Right ventricle myocardium superior (tissue), 1 donor: ENCODE measurements around the gene LPP. TPM values are rescaled to one million over a fixed set of nuclear protein-coding genes. Genes with fewer than 3 reads are reported as not detected.

ENCODE experiments used
- ATAC-seq: fragments of 200-7000 bp; cut with Tn5 transposase; one replicate; pipeline ENCODE4 v1.9.1; 2020; ENCODE audit warnings: mild to moderate bottlenecking; ENCODE audit not compliant: poor library complexity
- DNase-seq: peaks from one replicate; pipeline ENCODE4 v3.0.0-alpha.2; 2020
- intact Hi-C: fragments of 100-400 bp; cut with DNase I; formaldehyde crosslinking; loops from one replicate; pipeline ENCODE4 v1.11.2; 2022
- total RNA-seq: library from RNA; stranded (reverse); fragmentation: NEBNext Ultra II Directional; extraction: Animal tissue kit (Norgen Biotek cat#: 25700); gene quantifications from one replicate; pipeline ENCODE4 v1.2.1, GENCODE V29; 2021
- donor health status: DM: no; HTN: yes; CAD: no; lungs with severe emphysema.

The LPP gene
- total RNA-seq, 1 donor from 2014 or later: 92.9 TPM

DNA sequence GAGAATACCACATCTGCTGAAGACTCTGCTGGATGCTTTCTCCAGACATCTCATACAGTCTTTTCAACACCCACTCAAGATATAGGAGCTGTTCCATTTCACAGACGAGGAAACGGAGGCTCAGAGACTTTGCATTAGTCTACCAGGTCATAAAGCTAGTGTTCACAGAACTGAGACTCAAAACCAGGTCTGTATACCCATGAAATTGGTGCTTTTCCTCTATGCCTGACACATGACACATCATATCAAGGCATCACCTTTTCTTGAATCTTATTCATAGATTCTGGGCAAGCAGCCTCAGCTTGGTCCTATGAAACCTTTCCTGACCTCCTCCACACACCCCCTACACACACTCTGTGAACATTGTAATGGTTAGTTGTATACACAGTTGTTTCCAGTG is 101.2 kb downstream of the LPP start:
- intact Hi-C loops: no loop called here
- DNase-seq (no peak), ATAC-seq (no peak)

DNA sequence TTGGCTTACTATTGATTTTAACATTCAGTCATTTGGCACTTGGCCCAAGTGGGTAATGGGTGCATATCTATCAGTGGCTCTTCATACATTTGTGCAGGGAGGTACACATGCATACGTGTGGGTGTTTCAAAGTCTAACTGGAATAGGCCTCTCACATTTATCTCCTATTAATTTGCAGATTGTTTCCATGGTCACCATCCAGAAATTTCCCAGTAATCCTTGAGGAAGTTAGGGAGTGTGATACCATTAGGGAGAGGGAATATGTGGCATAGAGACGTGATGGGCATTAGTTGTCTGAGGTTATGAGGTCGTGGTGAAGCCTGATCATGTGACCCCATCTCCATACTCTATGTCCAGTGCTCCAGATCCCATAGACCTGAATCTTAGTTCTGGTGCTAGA is 102.8 kb downstream of the LPP start:
- intact Hi-C loops: no loop called here
- DNase-seq (no peak), ATAC-seq (no peak)

DNA sequence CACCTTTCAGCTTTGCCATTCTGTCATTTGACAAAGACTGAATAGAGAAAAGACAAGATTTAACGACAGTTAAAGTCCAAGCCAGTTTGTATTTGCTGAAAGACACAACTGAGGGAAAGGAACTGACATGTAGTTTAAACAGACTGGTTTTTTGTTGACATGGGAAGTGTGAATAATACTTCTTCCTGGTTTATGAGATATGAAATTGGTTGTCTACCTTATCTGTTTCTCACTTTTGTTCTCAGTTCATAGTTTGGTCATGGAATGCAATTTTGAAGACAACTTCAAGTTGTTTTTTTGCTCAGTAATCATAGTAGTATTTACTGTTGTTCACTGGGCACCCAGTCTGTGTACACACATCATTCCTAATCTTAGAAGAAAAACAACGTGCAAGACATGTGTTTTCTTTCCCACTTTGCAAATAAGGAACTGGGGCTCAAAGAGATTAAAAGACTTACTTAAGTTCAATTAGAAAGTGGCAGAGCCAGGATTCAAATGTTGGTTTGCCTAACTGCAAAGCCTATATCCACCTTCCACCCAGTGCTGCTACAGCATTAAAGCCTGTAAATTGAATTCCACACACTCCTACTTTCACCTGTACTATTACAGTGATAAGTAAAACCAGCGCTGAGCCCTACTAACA is 103.5 kb downstream of the LPP start:
- intact Hi-C loops: no loop called here
- ATAC-seq: no peak
- DNase-seq: no peak

DNA sequence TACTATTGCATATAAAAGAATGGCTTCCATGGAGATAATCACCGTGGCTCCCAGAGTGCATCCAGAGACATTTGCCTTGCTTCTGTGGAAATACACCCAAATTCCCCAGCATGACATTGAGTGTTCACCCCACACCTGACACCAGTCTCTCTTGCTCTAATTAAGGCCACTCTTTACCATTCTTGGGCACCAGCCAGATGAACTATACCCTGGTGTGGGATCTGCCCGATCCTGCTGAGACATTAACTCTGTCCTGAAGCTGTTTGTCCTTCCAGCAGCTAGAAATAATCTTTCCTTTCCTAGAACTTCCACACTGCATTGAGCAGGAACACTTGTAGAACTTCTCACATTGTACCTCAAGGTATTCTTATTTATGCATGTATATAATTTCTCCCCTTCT is 105.2 kb downstream of the LPP start:
- intact Hi-C loops: no loop called here
- DNase-seq (no peak), ATAC-seq (no peak)

DNA sequence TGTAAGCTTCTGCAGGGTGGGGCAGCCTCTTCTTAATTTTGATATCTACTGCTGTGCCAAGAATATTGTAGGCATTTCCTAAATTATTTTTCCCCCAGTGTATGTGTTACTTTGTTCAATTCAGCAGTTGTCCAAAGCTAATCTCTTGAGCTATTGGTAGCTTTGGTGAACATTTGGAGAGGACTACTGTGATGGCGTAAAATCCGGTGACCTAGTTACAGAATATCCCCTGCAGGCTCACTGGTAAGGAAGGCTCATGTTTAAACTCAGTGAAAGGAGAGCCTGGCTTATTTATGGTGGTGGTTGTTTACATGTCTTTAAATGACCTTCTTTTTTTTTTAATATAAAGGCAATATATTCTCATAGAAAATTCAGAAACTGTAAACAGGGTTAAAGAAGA is 105.6 kb downstream of the LPP start:
- ATAC-seq: no peak
- intact Hi-C loops: no loop called here
- DNase-seq: no peak

DNA sequence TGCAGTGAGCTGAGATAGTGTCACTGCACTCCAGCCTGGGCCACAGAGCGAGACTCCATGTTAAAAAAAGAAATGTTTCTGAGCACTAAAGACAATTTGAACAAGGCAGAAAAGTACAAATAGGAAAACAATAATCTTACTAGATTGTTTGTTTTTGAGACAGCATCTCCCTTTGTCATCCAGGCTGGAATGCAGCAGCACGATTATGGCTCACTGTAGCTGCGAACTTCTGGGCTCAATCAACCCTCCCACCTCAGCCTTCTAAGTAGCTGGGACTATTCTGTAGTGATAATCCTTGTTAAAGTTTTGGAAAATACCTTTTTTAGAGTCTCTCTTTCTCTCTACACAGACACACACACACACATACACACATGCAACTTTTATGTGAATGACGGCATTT is 107.1 kb downstream of the LPP start:
- ATAC-seq (no peak), DNase-seq (no peak)
- intact Hi-C loops: no loop called here

DNA sequence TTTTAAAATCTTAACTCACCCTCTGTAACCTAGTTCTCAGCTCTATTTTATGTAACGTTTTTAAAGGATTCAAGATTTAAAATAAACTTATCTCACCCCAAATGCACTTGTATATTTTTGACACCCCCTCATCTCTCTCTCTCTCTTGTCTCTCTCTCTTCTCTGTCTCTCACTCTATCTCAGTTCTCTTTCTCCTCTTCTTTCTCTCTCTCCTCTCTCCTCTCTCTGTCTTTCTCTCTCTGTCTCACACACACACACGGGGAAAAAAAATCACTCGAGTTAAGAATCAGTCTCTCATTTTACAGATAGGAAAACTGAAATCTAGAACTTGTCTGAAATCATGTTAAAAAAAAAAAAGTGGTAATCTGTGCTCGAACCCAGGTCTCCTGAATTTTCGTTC is 108.5 kb downstream of the LPP start:
- ATAC-seq: no peak
- intact Hi-C loops: no loop called here
- DNase-seq: no peak

DNA sequence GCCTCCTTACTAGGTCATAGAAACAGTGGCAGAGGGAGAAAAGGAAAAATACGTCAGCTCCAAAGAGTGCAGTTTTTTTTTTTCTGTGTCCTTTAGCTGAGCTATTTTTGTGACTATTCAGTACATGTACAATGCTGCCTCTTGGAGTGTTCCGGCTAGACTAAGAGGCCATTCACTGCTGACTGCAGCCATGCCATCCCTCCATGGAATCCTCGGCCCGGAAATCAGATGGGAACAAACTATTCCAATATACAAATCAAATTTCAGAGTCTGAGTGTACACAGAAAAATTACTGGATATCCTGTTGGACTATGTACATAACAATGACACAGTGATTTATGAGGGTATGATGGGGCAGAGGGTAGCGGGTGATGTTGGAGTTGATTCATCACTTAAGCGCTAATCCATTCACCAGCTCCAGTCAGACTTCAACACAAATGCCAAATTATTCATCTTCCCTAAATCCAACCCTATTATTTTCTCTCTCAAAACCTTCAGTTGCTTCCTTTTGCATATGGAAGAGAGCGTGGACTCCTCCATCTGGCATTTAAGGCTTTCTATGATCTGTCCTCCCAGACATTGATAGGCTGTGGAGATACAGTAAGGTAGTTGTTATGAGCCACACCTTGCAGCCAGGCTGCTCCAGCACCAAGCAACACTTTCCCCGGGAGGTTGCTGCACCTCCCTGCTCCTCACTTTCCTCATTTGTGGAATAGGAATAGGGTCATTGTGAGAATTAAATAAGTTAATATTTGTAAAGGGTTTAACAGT is 109.1 kb downstream of the LPP start:
- DNase-seq (no peak), ATAC-seq (peak; percentile 67)
- intact Hi-C loops: no loop called here

DNA sequence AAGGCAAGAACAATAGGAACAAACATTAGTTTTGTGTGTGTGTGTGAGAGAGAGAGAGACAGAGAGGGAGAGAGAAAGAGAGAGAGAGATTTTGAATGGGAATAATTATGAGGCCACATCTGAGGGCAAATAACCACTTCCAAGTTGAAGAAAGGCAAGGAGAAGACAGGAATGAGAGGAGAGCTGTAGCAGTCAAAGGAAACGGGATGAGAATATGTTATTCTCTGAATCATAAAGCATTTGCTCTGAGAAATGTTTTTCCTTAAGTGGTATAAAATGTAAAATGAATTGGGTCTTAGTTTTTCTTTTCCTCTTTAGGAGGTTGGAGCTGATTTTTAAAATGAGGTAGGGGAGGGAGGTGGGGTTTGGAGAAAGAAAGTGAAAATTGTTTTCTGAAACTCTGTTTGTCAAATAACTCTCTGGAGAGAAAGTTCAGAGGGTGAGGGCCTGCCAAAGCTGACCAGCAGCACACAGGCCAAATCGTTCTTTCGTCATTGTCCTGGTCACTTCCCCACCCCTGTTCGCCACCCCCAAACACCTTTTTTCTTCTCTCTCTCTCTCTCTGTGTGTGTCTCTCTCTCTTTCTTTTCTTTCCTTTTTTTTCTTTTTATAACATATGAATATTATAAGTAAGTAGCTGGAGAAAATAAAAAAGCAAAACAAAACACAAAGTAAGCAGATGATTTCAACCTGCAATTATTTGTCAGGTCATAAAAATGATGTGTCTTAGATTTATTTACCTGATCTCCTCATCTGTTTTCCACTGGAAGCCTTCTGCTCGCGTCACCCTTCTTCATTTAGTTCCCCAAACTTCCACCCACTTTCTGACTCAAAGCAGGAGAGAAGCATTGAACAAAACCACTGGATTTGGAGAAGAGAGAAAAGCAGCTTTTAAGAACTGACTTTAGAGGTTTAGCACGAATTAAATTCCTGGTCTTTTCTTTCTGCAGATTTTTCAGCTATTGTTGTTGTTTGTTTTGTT is 110.6 kb downstream of the LPP start:
- DNase-seq: peak; percentile 47
- intact Hi-C loops: no loop called here

DNA sequence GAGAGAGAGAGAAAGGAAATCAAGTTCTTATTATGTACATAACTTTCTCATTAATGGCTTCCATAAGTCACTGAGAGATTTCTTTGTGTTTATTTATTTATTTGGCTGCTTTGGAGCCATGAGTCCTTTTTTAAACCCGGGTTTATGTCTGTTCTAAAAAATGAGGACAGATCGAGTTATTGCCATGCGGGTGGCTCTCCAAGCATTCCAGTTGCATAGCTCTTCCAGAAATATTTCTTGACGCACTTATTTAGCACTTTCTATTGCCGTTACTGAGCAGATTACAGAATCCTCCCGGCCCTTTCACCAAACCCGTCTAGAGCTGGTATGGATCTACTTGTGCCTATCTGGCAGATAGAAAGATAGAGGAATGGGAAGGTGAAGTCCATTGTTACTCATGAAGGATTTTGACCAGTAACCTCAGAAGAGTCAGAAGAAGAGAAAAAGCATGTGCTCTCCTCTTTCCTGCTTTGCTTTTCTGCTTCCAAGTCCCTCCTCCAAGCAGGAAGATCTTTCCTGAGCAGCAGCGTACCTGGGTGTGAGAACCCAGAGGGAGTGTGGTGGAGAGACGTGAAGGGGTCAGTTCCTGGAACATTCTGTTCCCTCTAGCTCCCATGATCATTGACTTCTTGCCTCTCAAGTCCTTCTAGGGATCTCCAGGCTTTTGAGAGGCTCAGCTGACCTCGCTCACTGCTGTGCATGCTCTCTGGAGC is 112.8 kb downstream of the LPP start:
- DNase-seq (no peak), ATAC-seq (peak; percentile 23)
- intact Hi-C loops: no loop called here

More for the DNA sequence above, 110.6 kb downstream of the LPP start:
- peak; percentile 32 for ATAC-seq

DNA sequence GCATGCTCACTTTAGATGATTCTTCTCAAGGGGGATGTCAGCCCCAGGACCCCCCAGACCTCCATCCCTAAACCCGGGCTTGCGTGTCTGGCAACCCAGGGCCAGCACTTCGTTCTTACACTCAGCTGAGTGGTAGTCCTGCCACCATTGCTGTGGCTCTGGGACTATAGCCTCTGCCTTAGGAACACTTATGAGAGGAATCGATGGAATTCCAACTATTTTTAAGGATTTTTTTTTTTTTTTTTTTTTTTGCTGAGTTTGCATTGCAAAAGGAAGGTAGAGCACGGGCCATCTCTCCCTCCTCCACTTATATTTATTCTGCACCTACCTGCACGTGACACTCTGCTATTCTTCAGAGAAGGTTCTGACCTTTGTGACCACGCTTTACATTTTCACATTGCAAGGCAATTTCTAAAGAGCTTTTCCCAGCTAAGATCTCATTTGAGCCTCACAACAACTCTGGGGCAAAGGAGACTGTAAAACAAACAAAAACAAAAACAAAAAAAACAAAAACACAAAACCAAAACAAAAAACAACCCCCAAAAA is 113.9 kb downstream of the LPP start:
- DNase-seq (no peak), ATAC-seq (no peak)
- intact Hi-C loops: no loop called here

DNA sequence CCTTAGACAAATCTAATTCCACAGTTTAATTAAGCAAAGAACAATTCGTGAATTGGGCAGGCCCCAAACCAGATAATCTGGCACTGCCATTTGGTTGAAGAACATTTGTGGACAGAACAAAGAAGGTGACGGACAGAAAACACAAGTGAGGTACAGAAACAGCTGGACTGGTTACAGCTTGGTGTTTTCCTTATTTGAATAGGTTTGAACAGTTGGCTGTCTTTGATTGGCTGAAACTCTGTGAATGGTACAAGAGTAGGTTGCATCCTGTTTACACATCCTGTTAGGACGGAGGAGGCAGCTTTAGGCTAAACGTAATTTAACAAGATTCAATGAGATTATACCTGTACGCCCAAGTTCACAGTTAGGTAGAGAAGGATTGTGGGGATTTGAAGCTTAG is 114.4 kb downstream of the LPP start:
- DNase-seq (no peak), ATAC-seq (no peak)
- intact Hi-C loops: no loop called here

DNA sequence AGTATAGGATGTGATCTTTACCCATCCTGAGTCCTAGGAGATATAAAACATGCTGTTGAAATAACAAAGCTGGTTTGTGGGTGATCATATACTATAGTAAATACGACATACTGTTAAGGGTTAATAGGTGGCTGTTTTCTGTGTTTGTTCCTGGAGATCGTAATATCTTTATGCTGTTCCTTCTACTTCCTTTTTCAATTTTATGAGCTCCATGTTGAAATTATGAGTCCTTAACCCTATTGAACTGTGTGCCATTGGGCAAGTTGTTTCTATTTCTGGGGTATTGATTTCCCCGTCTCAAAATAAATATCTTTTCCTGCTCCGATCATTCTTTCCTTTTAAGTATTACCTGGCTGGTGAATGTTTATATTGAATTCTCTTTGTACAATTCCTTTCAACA is 115.1 kb downstream of the LPP start:
- intact Hi-C loops: no loop called here
- ATAC-seq (no peak), DNase-seq (no peak)

DNA sequence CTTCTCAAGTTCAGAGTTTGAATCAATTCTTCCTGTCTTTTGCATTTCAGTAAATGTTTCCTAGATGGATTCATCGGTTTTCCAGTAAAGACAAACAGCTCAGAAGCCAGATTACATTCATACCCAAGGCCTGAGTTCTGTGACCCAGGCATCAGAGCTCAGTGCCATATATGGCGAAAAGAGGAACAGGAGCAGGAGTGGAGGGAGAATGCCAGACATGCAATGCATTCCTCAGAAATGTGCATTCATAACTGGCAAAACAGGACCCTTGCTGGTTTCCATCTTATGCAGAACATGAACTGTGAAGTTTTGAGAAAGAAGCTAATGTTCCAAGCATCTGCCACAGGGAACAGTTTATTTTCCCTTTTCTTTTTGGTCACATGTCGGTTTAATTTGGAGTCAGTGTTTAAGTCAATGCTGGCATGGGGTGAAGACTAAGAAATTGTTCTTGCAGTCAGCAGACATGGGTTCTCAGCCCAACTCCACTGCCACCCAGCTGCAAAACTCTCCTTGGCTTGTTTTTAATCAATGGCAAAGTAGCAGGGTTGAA is 116.5 kb downstream of the LPP start:
- DNase-seq (no peak), ATAC-seq (peak; percentile 26)
- intact Hi-C loops: loop anchor here (10.0 kb wide), 1 partner anchor 526 kb away; the partner anchor contains the start of gene BCL6

DNA sequence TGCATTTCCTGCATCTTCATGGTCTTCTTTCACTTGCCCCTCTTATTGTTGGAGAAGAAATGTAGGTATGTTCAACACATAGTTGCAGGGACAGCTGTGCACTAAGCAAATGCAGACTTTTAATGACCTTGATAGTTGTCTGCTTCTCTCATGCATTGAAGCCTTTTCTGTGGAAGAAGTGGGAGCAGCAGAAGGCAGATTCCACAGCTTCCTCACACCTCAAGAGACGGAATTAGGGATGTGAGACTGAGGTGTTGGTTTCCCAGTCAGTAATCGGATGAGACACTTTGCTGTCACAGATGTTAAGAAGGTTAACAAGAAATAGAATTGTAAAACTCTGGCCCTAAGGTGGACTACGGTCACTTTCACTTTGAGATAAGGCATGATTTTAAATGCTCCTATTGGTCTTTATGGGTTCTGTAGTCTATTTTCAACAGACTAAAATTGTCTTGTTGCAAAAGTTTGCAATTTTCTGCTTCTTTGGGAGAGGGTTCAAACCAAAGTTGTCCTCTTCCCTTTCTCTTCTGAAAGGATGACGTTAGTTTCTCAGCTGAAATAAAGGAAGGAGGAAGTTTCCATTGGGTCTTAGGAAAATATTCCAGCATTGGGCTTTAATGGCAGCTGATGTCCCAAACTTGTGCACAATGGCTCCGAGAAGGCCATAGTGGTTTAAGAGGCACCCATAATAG is 117.4 kb downstream of the LPP start:
- intact Hi-C loops: loop anchor here (10.0 kb wide), 1 partner anchor 527 kb away; the partner anchor contains the start of gene BCL6
- ATAC-seq: no peak
- DNase-seq: no peak

DNA sequence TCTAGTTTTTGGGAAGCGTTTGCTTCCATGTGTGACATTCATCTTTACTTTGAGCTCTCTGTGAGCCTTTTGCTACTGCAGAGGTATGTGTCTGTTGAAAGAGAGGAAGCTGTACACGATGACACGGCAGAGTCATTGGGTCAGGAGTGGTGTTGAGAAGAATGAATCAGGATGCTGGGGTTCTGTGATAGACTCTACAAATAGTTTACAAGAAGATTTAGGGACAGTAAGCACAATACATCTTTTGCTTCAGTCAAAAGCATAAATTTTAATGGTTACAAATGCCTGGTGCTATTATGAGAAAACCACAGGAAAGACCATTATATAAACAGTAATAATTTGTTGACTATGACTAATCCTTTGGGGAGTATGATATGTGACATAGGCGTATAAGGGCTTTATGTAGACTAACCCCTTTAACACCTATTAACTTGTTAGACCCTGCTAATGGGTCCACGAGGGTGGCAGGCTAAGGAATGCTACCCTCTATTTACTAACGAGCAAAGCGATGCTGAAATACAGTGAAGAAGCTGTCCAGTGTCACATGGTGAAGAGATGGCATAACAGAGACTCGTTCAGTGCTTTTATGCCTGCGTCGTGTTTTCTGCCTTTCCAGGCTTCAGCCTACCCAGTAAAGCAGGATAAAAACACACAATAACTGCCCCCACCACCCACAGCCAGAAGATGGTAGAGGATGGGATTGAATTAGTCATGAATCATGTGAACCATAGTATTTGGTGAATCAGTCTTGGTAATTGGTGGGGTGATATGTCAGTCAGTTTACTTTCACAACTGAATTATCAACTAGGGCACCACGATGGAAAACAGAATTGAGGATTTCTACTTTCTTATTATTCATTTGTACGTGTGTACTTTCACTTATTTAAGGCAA is 118.8 kb downstream of the LPP start:
- DNase-seq (no peak), ATAC-seq (no peak)
- intact Hi-C loops: loop anchor here (10.0 kb wide), 1 partner anchor 528 kb away; the partner anchor contains the start of gene BCL6
